COLO829 (cell line): ENCODE data around the gene PATL2.
"Not testable (repeated sequence)": the region's sequence is repeated elsewhere in the genome, so short reads cannot be mapped to it uniquely, and the experiment has no call there.

Experiments used
- DNase-seq: peaks from one replicate; pipeline ENCODE4 v3.0.0; 2012; ENCODE audit warnings: low spot score

The PATL2 gene

GRCh38 chr15:44690245-44690644, 20.9 kb downstream of the PATL2 start:
- not testable (repeated sequence) for DNase-seq

DNA sequence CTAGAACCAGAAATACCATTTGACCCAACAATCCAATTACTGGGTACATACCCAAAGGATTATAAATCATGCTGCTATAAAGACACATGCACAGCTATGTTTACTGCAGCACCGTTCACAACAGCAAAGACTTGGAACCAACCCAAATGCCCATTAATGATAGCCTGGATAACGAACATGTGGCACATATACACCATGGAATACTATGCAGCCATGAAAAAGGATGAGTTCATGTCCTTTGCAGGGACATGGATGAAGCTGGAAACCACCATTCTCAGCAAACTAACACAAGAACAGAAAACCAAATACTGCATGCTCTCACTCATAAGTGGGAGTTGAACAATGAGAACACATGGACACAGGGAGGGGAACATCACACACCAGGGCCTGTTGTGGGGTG, 21.8 kb downstream of the PATL2 start:
- DNase-seq = not testable (repeated sequence)

- DNase-seq = not testable (repeated sequence)
These were observed 28.1 kb downstream of the PATL2 start for GRCh38 chr15:44682809-44683682.

DNA sequence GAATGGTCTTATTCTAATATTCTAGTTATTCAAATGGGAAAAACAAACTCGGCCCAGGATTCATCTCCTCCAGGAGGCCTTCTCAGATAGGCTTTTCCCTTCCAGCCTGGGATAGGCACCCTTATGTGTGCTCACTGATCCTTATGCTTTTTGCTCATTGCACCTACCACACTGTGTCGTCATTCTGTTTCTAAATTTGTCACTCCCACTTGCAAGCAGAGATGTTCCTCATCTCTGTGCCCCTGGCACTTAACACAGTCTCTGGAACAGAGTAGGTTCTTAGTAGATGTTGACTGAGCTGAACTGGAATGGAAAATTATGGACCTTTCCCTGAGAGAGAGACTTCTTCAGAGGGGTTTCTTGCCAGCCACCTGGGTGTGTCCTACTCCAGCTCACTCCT, 28.9 kb downstream of the PATL2 start:
- no peak for DNase-seq

GRCh38 chr15:44676676-44677075, 34.4 kb downstream of the PATL2 start:
- no peak for DNase-seq

DNA sequence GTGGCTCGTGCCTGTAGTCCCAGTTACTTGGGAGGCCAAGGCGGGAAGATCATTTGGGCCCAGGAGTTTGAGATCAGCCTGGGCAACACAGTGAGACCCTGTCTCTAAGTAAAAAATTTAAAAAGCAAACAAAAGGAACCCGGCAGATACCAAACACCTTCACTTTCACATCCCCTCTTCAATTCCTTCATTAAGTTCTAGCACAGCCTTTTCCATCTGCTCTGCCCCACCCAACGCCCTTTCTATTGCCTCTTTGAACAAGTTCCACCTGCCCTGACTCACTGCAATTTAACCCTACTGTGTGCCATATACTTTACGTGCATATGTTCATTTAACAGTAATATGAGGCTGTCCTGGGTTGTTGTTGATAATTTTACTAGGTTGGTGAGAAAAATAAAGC, 35.2 kb downstream of the PATL2 start:
- no peak for DNase-seq

- no peak for DNase-seq
These were observed 37.5 kb downstream of the PATL2 start for GRCh38 chr15:44673639-44674038.

GRCh38 chr15:44670087-44670950, 40.8 kb downstream of the PATL2 start:
- DNase-seq = no peak

DNA sequence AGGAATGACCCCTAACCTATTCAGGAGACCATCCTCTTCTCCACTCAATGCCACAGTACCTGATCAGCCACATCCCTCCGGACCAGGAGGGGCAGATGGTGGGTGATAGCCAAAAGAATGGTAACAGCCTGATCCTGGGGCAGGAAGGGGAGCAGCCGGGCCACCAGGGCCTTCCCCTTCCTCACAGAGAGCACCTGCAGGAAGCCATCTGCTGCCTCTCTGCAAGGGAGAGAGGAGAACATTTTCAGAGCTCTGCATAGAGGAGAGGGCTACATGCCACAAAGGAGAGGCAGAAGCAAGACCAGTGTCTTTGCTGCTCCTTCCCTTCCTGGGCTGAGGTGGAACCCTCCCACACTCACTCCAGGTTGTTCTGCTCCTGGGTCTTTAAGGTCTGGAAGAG, 42.2 kb downstream of the PATL2 start:
- DNase-seq = no peak

DNA sequence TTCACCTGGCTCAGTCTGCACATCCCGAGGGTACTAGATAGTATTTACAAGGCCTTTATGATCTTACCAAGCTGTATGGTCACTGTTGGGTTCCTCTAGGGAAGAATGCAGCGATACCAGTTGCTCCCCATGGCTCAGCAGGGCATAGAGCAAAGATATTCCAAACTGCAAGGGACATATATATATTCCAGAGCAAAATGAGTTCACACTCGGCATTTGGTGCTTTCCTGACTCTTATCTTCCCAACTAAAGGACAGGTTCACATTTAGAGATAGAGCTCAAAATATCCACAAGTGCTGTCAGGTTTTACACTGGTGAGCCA, 44.1 kb downstream of the PATL2 start:
- DNase-seq = no peak

DNA sequence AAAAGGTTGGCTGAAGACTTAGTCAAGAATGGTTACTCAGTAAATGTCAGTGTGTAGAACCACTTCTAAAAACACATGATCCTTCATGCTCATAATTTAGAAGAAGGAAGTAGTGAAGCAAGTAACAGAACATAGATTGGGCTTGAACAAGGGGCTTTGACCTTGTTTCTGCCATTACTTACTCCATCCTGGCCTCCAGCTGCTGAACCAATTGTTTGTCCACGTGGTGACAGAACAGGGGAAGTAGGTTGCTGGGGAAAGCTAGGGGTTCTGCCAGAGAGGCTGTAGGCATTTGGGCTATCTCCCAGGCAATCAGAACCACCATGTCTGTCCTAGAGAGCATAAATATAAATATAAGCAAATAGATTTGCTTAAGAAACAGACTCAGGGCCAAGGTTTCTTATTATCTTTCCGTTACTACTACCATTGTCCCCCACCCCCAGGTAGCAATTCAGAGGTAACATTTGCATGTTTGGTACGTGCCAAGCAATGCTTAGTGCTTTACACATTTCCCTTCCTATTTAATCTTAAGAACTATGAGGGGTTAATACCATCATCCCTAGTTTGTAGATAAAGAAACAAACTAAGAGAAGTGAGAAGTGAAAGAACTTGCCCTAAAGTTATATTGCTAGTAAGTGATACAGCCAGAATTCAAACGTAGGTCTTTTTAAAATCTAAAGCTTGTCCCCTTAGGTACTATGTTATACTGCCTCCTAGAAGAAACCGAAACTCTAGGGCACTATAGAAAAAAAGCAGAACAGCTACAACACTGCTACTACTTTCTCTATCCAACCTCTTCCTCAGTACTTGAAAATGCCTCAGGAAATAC, 44.7 kb downstream of the PATL2 start:
- no peak for DNase-seq

- peak; percentile 90 for DNase-seq
These were observed 47.5 kb downstream of the PATL2 start, which contains the start of gene SPG11 for GRCh38 chr15:44663410-44664308. Gene SPG11 (minus strand): TSS chr15:44663662. CDS start chr15:44663647, 15 bp downstream.

DNA sequence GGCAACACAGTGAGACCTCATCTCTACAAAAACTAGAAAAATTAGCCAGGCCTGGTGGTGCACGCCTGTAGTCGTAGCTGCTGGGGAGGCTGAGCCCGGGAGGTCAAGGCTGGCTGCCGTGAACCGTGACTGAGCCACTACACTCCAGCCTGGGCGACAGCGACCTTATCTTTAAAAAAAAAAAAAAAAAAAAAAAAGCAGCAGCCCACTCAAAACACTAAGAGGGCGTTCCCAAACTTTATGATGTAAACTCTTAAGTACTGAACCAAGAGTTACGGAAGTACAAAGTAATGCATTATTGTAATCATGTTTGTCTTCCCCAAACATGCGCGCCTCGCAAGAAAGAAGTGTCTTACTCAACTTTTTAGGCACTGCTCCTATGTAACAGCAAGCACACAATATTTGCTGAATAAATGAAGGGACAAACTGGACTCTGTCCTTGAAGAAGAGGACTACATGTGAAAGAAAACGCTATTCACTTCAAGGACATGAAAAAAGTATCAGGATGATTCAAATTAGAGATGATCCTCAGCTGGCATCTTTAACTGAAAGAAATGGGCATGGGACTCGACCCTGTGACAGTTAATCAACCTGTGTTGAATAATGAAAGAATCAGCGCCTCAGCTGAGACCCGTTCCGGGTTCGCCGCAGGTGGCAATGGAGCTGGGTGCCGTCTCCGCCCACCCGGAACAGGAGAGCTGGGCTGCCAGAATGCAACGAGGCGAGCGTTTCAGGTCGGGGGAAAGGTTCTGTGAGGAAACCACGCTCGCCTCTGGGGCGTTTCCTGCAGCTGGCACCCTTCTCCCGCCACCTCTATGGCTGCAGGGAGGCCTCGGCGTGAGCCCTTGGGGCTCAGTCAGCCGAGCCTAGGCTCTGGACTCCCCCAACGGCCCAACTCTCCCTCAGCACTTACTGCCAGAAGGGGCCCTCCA, 48.4 kb downstream of the PATL2 start:
- peak; percentile 10 for DNase-seq

GRCh38 chr15:44661576-44661975, 49.5 kb downstream of the PATL2 start:
- DNase-seq = no peak

DNA sequence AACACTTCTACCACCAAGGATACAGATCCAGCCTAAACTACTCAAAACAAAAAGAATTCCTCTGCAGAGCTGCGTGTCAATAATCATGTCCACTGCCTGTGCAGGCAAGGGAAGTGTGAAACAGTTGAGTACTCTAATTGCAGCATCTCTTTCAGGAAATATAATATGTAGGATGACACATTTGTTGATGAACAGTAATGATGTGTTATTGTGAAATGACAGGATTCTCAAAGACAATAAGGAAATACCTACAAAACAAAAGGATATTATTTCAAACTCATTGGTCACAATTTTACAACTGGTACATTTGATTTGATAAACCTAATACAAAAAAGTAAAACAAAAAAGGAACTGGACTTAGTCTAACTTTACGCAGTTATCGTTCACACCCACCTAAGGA, 52.1 kb downstream of the PATL2 start:
- DNase-seq = no peak

DNA sequence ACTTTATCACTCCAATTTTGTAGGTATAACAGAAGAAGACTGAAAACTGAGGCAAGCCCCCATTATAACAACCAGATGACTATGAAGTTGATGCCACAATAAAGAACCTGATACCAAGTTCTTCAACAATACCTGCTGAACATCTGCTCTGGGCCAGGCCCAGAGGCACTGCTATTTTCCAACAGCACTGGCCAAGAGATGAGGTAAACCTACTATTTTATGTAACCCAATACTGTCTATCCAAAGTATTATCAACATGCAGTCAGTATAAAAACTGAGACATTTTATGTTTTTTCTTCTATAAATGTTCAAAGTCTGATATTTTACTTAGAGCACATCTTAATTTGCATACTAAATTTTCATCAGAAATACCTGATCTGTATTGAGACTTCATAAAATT, 53.7 kb downstream of the PATL2 start:
- DNase-seq = no peak

DNA sequence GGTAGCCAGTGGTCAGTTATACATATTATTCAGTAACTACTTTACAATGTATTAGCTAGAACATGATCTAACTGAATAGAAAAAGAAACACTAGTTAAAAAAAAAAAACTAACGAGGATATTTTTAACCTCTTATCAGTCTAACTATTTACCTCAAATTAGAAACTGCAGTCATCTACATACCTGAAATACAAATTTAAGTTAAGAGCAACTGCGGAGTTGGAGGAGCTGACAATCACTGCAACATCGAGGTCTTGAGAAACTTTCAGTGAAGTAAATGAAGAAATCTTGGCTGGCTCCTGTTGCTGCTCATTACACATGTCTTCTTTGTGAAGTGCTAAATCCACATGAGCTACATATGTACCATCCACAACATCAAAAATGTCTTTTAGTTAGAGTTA, 54.2 kb downstream of the PATL2 start:
- DNase-seq = no peak

GRCh38 chr15:44656298-44656697, 54.8 kb downstream of the PATL2 start:
- DNase-seq = no peak

DNA sequence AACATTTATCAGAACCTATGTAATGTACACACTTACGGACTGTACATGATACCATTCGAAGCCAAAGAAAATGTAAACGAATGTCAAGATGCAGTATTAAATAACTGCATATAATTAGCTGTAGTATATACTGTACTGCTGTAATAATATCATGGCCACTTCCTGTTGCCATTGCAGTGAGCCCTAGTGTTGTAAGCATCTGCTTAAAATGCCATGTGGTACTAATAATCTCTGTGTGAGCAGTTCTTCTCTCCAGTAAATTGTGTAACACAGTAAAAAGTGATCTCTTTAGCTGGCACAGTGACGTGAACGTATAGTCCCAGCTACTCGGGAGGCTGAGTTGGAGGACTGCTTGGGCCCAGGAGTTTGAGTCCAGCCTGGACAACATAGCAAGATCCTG, 56.3 kb downstream of the PATL2 start:
- DNase-seq = no peak

GRCh38 chr15:44647637-44648036, 63.5 kb downstream of the PATL2 start:
- no peak for DNase-seq
